ENCODE results near the gene GPATCH1. TPM values are rescaled to one million over a fixed set of nuclear protein-coding genes. Genes with fewer than 3 reads are reported as not detected.
"Not testable (repeated sequence)": the region's sequence is repeated elsewhere in the genome, so short reads cannot be mapped to it uniquely, and the experiment has no call there.

The GPATCH1 gene
- total and polyA plus RNA-seq, 4 donors = 2.5 to 5.2 (median 3.6) TPM

DNA sequence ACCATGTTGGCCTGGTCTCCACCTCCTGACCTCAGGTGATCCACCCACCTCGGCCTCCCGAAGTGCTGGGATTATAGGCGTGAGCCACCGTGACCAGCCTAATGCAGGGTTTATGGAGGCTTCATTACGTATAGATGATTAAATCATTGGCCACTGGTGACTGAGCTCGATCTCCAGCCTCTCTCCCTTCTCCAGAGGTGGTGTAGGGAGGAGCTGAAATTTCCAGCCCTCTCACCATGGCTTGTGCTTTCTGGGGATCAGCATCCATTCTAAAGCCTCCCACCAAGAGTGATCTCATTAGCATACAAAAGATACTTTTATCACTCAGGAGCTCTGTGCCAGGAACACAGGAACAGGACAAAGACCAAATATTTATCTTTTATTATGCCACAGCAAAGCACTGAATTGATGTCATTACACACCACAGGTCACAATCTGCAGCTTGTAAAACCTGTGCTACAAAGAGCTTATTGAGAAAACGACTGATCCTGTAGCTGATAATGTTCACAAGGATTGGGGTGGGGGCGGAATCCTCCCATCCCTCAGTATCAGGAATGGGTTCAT is 48.7 kb upstream of the GPATCH1 start:
- no peak for DNase-seq (ENCODE audit: low spot score)
- TF ChIP-seq HNF4A (conservative IDR thresholded peaks at IDR 0.05) (peak; percentile 6 to 50), GABPA (IDR thresholded peaks at IDR 0.05 in 1 of 2, conservative IDR thresholded peaks at IDR 0.05 in 1 of 2) (no peak), RXRA (IDR thresholded peaks at IDR 0.05) (peak in 1 of 2 donors; percentile 36)
- WGBS = 73% methylated on average over 8 of the region's 8 CpGs

GRCh38 chr19:33035461-33035860 is 45.5 kb upstream of the GPATCH1 start:
- no peak overlapping the region for H3K9ac ChIP-seq (ENCODE audit: low read depth in 1 of 2, low read length in 2 of 2)
- no peak for DNase-seq (ENCODE audit: low spot score)
- H3K27ac ChIP-seq (ENCODE audit: low read depth in 1 of 2, low read length in 2 of 2) = no peak overlapping the region
- no peak overlapping the region for H3K4me3 ChIP-seq (ENCODE audit: low read depth in 1 of 3, low read length in 3 of 3)
- WGBS = 89% methylated on average over 10 of the region's 10 CpGs
- TF ChIP-seq SP1 (IDR thresholded peaks at IDR 0.05) (no peak), RAD21 (IDR thresholded peaks at IDR 0.05) (no peak), ATF3 (IDR thresholded peaks at IDR 0.05) (no peak), REST (IDR thresholded peaks at IDR 0.05) (no peak), GABPA (IDR thresholded peaks at IDR 0.05 in 1 of 2, conservative IDR thresholded peaks at IDR 0.05 in 1 of 2) (no peak), RXRA (IDR thresholded peaks at IDR 0.05) (no peak), TAF1 (conservative IDR thresholded peaks at IDR 0.05) (no peak), EGR1 (IDR thresholded peaks at IDR 0.05; ENCODE audit: low read depth in 2 of 2) (no peak), HNF4A (conservative IDR thresholded peaks at IDR 0.05) (no peak), FOXA2 (IDR thresholded peaks at IDR 0.05) (no peak), JUND (IDR thresholded peaks at IDR 0.05) (no peak), FOXA1 (IDR thresholded peaks at IDR 0.05) (no peak), YY1 (IDR thresholded peaks at IDR 0.05) (no peak), NR2F2 (IDR thresholded peaks at IDR 0.05) (no peak), ZBTB33 (IDR thresholded peaks at IDR 0.05) (no peak), HNF4G (IDR thresholded peaks at IDR 0.05) (no peak)
- TF ChIP-seq, protein P1, sequence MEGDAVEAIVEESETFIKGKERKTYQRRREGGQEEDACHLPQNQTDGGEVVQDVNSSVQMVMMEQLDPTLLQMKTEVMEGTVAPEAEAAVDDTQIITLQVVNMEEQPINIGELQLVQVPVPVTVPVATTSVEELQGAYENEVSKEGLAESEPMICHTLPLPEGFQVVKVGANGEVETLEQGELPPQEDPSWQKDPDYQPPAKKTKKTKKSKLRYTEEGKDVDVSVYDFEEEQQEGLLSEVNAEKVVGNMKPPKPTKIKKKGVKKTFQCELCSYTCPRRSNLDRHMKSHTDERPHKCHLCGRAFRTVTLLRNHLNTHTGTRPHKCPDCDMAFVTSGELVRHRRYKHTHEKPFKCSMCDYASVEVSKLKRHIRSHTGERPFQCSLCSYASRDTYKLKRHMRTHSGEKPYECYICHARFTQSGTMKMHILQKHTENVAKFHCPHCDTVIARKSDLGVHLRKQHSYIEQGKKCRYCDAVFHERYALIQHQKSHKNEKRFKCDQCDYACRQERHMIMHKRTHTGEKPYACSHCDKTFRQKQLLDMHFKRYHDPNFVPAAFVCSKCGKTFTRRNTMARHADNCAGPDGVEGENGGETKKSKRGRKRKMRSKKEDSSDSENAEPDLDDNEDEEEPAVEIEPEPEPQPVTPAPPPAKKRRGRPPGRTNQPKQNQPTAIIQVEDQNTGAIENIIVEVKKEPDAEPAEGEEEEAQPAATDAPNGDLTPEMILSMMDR (IDR thresholded peaks at IDR 0.05; ENCODE audit: low read depth, low read length, missing input control) = no peak
- TF ChIP-seq, protein P2, sequence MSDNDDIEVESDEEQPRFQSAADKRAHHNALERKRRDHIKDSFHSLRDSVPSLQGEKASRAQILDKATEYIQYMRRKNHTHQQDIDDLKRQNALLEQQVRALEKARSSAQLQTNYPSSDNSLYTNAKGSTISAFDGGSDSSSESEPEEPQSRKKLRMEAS (IDR thresholded peaks at IDR 0.05) = no peak
- no peaks in the 10 kb centered on the region for H3K36me3 ChIP-seq (ENCODE audit: control insufficient read depth in 4 of 4, insufficient read depth in 3 of 4, low read depth in 1 of 4, low read length in 3 of 4)
- H3K4me1 ChIP-seq (ENCODE audit: control insufficient read depth in 4 of 4, insufficient read depth in 4 of 4, low read length in 3 of 4) = peaks cover 8 to 30% (median 16%) of the 10 kb centered on the region in 4 donors
- no peaks in the 10 kb centered on the region for H3K27me3 ChIP-seq (ENCODE audit: control insufficient read depth in 4 of 4, insufficient read depth in 4 of 4, low read length in 3 of 4)
- H3K9me3 ChIP-seq (ENCODE audit: control insufficient read depth in 4 of 4, low read length in 3 of 4) = no peaks in the 10 kb centered on the region

More for the DNA sequence above, 48.7 kb upstream of the GPATCH1 start:
- Histone ChIP-seq H3K4me3 (ENCODE audit: low read depth in 1 of 3, low read length in 3 of 3) (no peak overlapping the region), H3K4me1 (ENCODE audit: control insufficient read depth in 4 of 4, insufficient read depth in 4 of 4, low read length in 3 of 4) (peaks cover 6 to 11% (median 8%) of the 10 kb centered on the region in 4 donors), H3K36me3 (ENCODE audit: control insufficient read depth in 4 of 4, insufficient read depth in 3 of 4, low read depth in 1 of 4, low read length in 3 of 4) (no peaks in the 10 kb centered on the region), H3K9ac (ENCODE audit: low read depth in 1 of 2, low read length in 2 of 2) (peak overlapping the region in 1 of 2 donors; percentile 3), H3K27ac (ENCODE audit: low read depth in 1 of 2, low read length in 2 of 2) (peak overlapping the region; percentile 25 to 34), H3K9me3 (ENCODE audit: control insufficient read depth in 4 of 4, low read length in 3 of 4) (peaks cover 0 to 2% (median 0%) of the 10 kb centered on the region in 4 donors), H3K27me3 (ENCODE audit: control insufficient read depth in 4 of 4, insufficient read depth in 4 of 4, low read length in 3 of 4) (no peaks in the 10 kb centered on the region)

- not testable (repeated sequence) for H3K9ac ChIP-seq (ENCODE audit: low read depth in 1 of 2, low read length in 2 of 2); H3K27me3 ChIP-seq (ENCODE audit: control insufficient read depth in 4 of 4, insufficient read depth in 4 of 4, low read length in 3 of 4); H3K36me3 ChIP-seq (ENCODE audit: control insufficient read depth in 4 of 4, insufficient read depth in 3 of 4, low read depth in 1 of 4, low read length in 3 of 4); H3K4me3 ChIP-seq (ENCODE audit: low read depth in 1 of 3, low read length in 3 of 3); H3K9me3 ChIP-seq (ENCODE audit: control insufficient read depth in 4 of 4, low read length in 3 of 4); DNase-seq (ENCODE audit: low spot score)
- Histone ChIP-seq H3K27ac (ENCODE audit: low read depth in 1 of 2, low read length in 2 of 2) (peak overlapping the region in 1 of 2 donors; percentile 20), H3K4me1 (ENCODE audit: control insufficient read depth in 4 of 4, insufficient read depth in 4 of 4, low read length in 3 of 4) (peaks cover 9 to 38% (median 21%) of the 10 kb centered on the region in 4 donors)
- WGBS = 93% methylated on average over 45 of the region's 45 CpGs
Measured at GRCh38 chr19:33036370-33037167, 44.4 kb upstream of the GPATCH1 start.
